ENCODE results near the gene ASTL.

- TF ChIP-seq EZH2 (IDR thresholded peaks at IDR 0.05; ENCODE audit: low read length, unreplicated experiment) = no peak
- no peak for TF ChIP-seq CTCF (conservative IDR thresholded peaks at IDR 0.05; ENCODE audit: low read depth, low read length)
Observed at GRCh38 chr2:96145848-96146152, 7.5 kb upstream of the ASTL start.

All from PC-3 (cell line).